ENCODE measurements around the gene PIMREG. TPM values are rescaled to one million over a fixed set of nuclear protein-coding genes. Genes with fewer than 3 reads are reported as not detected.
"Not testable (repeated sequence)": the region's sequence is repeated elsewhere in the genome, so short reads cannot be mapped to it uniquely, and the experiment has no call there.

PIMREG gene
- total and polyA plus RNA-seq, 3 donors from 2014 or later = 0.73 to 1.8 (median 1.3) TPM

DNA sequence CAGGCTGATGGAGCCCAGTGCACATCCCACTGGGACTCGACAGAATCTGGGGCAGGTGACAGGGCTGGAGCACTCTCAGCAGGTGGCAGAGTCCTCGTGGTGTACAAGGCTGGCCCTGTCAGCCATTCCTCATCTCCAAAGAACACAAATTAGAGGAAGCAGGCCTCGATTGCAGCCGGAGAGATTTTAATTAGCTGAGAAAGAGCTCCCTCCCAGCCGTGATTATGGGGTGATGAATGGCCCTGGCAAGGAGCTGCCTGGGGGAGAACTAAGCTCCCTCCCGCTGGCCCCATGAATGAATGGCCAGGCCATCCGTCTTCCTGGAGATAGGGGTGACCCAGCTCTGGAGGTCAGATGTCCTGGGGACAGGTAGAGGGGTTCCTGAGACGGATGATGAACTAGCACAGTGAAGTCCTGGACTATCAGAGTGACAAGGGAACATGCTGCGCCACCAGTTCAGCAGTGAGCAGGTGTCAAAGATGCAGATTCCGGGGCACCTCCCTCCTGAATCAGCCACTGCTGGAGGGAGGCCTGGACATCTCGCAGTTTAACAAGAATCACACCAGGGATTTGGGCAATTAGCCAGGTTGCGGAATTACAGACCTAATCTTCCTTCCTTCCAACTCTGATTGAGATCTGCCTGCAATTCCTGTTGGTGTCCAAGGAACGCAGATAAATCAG lies 35.5 kb downstream of the PIMREG start:
- Histone ChIP-seq H3K27me3 (no peaks in the 10 kb centered on the region), H3K4me1 (no peaks in the 10 kb centered on the region), H3K27ac (no peak overlapping the region), H3K4me3 (no peak overlapping the region), H3K9me3 (no peaks in the 10 kb centered on the region), H3K36me3 (ENCODE audit: low read depth, missing control alignments) (no peaks in the 10 kb centered on the region)
- TF ChIP-seq, protein P1, sequence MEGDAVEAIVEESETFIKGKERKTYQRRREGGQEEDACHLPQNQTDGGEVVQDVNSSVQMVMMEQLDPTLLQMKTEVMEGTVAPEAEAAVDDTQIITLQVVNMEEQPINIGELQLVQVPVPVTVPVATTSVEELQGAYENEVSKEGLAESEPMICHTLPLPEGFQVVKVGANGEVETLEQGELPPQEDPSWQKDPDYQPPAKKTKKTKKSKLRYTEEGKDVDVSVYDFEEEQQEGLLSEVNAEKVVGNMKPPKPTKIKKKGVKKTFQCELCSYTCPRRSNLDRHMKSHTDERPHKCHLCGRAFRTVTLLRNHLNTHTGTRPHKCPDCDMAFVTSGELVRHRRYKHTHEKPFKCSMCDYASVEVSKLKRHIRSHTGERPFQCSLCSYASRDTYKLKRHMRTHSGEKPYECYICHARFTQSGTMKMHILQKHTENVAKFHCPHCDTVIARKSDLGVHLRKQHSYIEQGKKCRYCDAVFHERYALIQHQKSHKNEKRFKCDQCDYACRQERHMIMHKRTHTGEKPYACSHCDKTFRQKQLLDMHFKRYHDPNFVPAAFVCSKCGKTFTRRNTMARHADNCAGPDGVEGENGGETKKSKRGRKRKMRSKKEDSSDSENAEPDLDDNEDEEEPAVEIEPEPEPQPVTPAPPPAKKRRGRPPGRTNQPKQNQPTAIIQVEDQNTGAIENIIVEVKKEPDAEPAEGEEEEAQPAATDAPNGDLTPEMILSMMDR (IDR thresholded peaks at IDR 0.05) = no peak
- TF ChIP-seq POLR2A (IDR thresholded peaks at IDR 0.05) = no peak
- intact Hi-C loops (cut with DNase I; ENCODE audit: low total_unique reads) = no loop called here
- no peak for DNase-seq
- 65 to 71% methylated on average over 7 to 13 of the region's 13 CpGs for WGBS, 2 donors

DNA sequence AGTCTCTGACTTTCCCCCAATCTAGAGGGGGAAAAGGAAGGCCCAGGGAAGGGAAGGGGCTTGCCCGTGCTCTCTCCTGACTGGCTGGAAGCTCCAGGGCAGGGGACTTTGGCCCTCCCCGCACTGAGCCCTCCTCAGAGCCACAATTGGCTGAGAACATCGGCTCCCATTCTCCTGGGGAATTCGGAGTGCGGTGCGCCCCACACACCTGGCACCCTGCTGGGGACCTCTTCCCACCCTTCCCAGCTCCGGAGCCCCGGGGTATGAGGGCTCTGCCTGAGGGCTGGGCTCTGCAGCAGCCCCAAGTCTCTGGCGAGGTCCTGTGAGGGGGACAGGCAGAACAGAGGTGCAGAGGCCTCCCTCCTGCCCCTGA lies 36.0 kb downstream of the PIMREG start:
- no peak overlapping the region for H3K27ac ChIP-seq
- WGBS, 2 donors = 76 to 84% methylated on average over 5 to 9 of the region's 9 CpGs
- no peak overlapping the region for H3K4me3 ChIP-seq
- intact Hi-C loops (cut with DNase I; ENCODE audit: low total_unique reads) = no loop called here
- TF ChIP-seq, protein P1 (IDR thresholded peaks at IDR 0.05) = no peak
- no peak for TF ChIP-seq POLR2A (IDR thresholded peaks at IDR 0.05)
- no peaks in the 10 kb centered on the region for H3K4me1 ChIP-seq
- no peaks in the 10 kb centered on the region for H3K27me3 ChIP-seq
- no peaks in the 10 kb centered on the region for H3K36me3 ChIP-seq (ENCODE audit: low read depth, missing control alignments)
- no peaks in the 10 kb centered on the region for H3K9me3 ChIP-seq
- no peak for DNase-seq

DNA sequence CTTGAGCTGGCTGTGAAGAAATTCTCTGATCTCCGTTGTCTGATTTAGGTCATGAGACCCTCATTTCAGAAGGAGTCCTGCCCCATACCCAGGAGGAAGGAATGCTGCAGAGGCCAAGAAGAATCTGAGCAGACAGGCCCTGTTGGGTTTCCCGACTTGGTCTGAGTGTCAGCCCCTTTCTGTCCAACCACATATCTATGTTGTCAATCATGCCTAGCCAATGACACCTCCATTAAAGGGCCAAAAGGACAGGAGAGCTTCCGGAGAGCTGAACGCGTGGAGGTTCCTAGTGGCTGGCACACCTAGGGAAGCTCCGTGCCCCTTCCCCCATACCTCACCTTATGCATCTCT lies 37.8 kb downstream of the PIMREG start:
- TF ChIP-seq POLR2A (IDR thresholded peaks at IDR 0.05) = no peak
- TF ChIP-seq, protein P1 (IDR thresholded peaks at IDR 0.05) = no peak
- Histone ChIP-seq H3K36me3 (ENCODE audit: low read depth, missing control alignments) (no peaks in the 10 kb centered on the region), H3K4me3 (no peak overlapping the region), H3K27me3 (no peaks in the 10 kb centered on the region), H3K4me1 (peaks cover 5% of the 10 kb centered on the region), H3K27ac (no peak overlapping the region), H3K9me3 (no peaks in the 10 kb centered on the region)
- no peak for DNase-seq
- intact Hi-C loops (cut with DNase I; ENCODE audit: low total_unique reads) = no loop called here
- WGBS, 2 donors = 92 to 98% methylated on average over 6 of the region's 6 CpGs

DNA sequence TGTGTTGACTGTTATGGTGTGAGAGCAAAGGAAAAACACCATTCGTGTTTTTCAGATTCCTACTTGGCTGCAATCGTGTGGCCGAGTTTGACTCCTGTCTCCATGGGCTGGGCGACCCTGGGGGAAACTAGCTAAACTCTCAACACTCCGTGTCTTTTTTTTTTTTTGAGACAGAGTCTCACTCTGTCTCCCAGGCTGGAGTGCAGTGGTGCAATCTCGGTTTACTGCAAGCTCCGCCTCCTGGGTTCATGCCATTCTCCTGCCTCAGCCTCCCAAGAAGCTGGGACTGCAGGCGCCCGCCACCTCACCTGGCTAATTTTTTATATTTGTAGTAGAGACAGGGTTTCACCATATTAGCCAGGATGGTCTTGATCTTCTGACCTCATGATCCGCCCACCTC lies 38.5 kb downstream of the PIMREG start:
- H3K27me3 ChIP-seq; H3K27ac ChIP-seq; H3K4me3 ChIP-seq; H3K36me3 ChIP-seq (ENCODE audit: low read depth, missing control alignments); H3K9me3 ChIP-seq; DNase-seq; intact Hi-C loops (cut with DNase I; ENCODE audit: low total_unique reads): not testable (repeated sequence)
- WGBS, 2 donors = 90 to 92% methylated on average over 10 of the region's 10 CpGs
- H3K4me1 ChIP-seq = peaks cover 12% of the 10 kb centered on the region

DNA sequence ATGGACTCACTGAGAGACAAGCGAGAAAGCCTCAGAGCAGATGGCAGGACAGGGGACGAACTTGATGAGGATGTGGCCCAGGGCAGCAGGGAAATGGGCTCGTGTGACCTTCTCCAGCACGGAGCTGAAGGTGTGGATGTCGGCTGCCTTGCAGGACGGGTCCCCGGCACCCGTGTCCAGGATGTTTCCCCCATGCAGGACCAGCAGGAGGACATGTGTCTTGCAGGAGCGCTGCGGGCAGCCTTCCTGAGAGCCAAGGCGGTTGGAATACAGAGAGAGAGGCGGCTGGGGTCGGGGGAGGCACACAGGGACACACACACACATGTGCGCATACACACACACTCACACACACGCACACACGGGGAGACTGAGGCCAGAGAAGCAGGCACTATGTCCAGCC lies 39.3 kb downstream of the PIMREG start:
- H3K36me3 ChIP-seq (ENCODE audit: low read depth, missing control alignments) = no peaks in the 10 kb centered on the region
- WGBS, 2 donors = 95% methylated on average over 16 of the region's 16 CpGs
- no peak overlapping the region for H3K4me3 ChIP-seq
- no peaks in the 10 kb centered on the region for H3K9me3 ChIP-seq
- intact Hi-C loops (cut with DNase I; ENCODE audit: low total_unique reads) = no loop called here
- TF ChIP-seq, protein P1 (IDR thresholded peaks at IDR 0.05) = no peak
- TF ChIP-seq POLR2A (IDR thresholded peaks at IDR 0.05) = no peak
- peaks cover 15% of the 10 kb centered on the region for H3K4me1 ChIP-seq
- no peak overlapping the region for H3K27ac ChIP-seq
- no peak for DNase-seq
- H3K27me3 ChIP-seq = no peaks in the 10 kb centered on the region
